Measurements from ENCODE around the gene ITGA2B.

The ITGA2B gene

DNA sequence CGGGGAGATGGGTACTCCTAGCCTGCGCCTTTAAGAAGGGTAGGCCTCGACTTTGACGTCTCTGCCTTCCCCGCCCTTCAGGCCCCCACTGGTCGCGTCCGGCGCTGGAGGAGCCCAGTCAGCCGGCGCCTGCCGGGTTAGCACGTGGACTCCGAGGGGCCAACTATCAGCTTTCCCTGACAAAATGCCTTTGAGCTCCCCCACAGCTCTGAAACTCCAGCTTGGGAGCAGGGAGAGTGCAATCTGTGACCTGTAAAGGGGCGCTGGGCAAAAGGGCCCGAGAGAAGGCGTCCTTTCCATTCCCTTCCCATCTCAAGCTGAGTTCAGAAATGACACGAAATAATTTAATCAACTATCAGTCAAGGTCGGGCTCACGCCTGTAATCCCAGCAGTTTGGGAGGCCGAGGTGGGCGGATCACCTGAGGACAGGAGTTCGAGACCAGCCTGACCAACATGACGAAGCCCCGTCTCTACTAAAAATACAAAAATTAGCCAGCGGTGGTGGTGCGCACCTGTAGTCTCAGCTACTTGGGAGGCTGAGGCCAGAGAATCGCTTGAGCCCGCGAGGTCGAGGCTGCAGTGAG, 62.5 kb downstream of the ITGA2B start:
- peaks cover 14% of the 10 kb centered on the region for H3K27me3 Mint-ChIP-seq (ENCODE audit: low read depth)
- H3K4me1 Mint-ChIP-seq = peaks cover 16% of the 10 kb centered on the region
- TF ChIP-seq, protein P1, sequence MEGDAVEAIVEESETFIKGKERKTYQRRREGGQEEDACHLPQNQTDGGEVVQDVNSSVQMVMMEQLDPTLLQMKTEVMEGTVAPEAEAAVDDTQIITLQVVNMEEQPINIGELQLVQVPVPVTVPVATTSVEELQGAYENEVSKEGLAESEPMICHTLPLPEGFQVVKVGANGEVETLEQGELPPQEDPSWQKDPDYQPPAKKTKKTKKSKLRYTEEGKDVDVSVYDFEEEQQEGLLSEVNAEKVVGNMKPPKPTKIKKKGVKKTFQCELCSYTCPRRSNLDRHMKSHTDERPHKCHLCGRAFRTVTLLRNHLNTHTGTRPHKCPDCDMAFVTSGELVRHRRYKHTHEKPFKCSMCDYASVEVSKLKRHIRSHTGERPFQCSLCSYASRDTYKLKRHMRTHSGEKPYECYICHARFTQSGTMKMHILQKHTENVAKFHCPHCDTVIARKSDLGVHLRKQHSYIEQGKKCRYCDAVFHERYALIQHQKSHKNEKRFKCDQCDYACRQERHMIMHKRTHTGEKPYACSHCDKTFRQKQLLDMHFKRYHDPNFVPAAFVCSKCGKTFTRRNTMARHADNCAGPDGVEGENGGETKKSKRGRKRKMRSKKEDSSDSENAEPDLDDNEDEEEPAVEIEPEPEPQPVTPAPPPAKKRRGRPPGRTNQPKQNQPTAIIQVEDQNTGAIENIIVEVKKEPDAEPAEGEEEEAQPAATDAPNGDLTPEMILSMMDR (IDR thresholded peaks at IDR 0.05; ENCODE audit: unreplicated experiment in 3 of 3) = no peak
- H3K27ac Mint-ChIP-seq = peak overlapping the region in 1 of 3 experiments; percentile 89
- no peaks in the 10 kb centered on the region for H3K36me3 Mint-ChIP-seq (ENCODE audit: low read depth)
- no peaks in the 10 kb centered on the region for H3K9me3 Mint-ChIP-seq
- peak overlapping the region; percentile 51 to 76 (median 75) for H3K4me3 Mint-ChIP-seq

DNA sequence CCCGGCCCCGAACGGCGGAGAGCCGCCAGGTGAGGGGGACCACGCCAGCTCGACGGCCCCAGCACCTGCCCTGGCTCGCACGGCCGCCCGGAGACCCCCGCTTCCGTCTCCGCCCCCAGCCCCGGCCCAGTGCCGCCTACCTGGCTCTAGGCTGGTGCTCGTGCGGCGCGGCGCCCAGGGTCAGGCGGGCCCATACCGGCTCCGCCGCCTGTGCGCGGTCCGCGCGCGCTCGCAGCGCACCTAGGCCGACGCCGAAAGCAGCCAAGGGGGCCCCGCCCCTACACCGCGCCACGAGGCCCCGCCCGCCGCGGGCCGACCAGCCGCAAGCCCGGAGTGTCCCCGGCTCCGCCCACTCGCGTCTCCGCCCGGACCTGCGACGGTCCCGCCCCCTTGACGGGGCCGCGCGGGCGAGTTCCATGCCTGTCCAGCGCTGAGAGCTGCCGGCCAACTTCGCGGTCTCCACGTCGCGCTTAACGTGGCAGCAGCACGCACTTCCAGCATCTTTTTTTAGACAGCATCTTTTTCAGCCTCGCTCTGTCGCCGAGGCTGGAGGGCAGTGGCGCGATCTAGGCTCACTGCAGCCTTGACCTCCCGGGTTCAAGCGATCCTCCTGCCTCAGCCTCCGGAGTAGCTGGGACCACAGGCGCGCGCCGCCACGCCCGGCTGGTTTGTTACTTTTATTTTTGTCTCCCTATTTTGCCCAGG, 64.7 kb downstream of the ITGA2B start, which contains the start of gene SLC25A39:
SLC25A39 (minus strand) TSS at position 253 of the 705 bp plus-strand sequence. CDS start 1,261 bp downstream, outside the sequence.
- H3K27me3 Mint-ChIP-seq (ENCODE audit: low read depth) = peaks cover 15% of the 10 kb centered on the region
- peaks cover under 1% of the 10 kb centered on the region for H3K36me3 Mint-ChIP-seq (ENCODE audit: low read depth)
- H3K27ac Mint-ChIP-seq = peak within 1 kb of the TSS; percentile 35 to 90 (median 58)
- H3K4me3 Mint-ChIP-seq = peak within 1 kb of the TSS; percentile 88 to 92 (median 92)
- H3K4me1 Mint-ChIP-seq = peaks cover 9% of the 10 kb centered on the region
- TF ChIP-seq, protein P1 (IDR thresholded peaks at IDR 0.05; ENCODE audit: unreplicated experiment in 3 of 3) = no peak
- H3K9me3 Mint-ChIP-seq = no peaks in the 10 kb centered on the region

DNA sequence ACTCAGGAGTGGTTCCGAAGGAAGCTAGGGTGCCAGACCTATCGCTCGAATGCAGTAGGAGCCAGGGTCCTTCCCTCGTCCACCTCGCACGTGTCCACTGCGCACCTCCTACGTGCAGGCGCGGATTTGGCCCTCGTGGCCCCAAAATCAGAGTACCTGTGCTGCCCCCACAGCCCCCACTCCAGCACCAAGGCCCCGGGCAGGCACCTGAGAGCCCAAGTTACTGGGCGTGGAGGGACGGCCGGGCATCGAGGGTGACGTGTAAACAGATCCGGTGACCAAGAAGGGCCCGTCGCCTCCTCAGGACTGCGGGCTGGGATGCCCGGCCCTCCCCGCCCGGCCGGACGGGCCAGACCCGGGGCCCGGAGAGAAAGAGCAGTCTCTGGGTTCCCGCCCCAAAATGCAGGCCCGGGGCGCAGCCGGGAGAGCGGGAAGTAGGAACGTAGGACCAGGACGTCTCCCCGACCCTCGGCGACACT, 65.3 kb downstream of the ITGA2B start:
- Mint-ChIP-seq H3K9me3 (no peaks in the 10 kb centered on the region), H3K4me1 (peaks cover 9% of the 10 kb centered on the region), H3K36me3 (ENCODE audit: low read depth) (peaks cover 5% of the 10 kb centered on the region), H3K27me3 (ENCODE audit: low read depth) (peaks cover 21% of the 10 kb centered on the region), H3K27ac (no peak overlapping the region), H3K4me3 (peak overlapping the region; percentile 87 to 90 (median 88))
- TF ChIP-seq, protein P1 (IDR thresholded peaks at IDR 0.05; ENCODE audit: unreplicated experiment in 3 of 3) = no peak

DNA sequence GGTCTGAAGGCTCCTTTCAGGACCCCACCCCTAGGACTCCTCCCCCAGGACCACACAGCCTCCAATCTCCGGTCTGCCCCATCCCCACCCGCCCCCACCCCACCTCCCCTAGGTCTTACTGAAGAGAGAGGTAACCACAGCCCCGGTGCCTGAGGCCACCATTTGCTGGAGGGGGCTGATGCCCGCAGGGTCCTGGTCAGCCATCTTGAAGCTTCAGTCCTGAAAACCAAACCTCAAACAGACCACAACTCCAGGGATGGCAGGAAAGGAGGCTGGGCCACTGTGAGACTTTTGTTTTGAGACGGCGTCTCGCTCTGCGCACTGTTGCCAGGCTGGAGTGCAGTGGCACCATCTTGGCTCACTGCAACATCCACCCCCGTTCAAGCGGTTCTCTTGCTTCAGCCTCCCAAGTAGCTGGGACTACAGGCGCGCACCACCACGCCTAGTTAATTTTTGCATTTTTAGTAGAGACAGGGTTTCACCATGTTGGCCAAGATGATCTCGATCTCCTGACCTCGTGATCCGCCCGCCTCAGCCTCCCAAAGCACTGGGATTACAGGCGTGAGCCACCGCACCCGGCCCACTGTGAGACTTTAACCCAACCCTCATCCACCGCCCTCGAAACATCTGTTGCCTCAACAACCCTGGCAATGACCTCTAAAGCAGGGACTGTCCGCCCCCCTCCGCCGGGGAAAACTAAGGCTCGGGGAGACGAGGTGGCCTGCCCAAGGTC, 65.9 kb downstream of the ITGA2B start:
- Mint-ChIP-seq H3K36me3 (ENCODE audit: low read depth) (peaks cover 5% of the 10 kb centered on the region), H3K4me1 (peaks cover 9% of the 10 kb centered on the region), H3K4me3 (peak overlapping the region; percentile 87 to 90 (median 88)), H3K27me3 (ENCODE audit: low read depth) (peaks cover 27% of the 10 kb centered on the region), H3K9me3 (no peaks in the 10 kb centered on the region), H3K27ac (no peak overlapping the region)
- TF ChIP-seq, protein P1 (IDR thresholded peaks at IDR 0.05; ENCODE audit: unreplicated experiment in 3 of 3) = no peak

DNA sequence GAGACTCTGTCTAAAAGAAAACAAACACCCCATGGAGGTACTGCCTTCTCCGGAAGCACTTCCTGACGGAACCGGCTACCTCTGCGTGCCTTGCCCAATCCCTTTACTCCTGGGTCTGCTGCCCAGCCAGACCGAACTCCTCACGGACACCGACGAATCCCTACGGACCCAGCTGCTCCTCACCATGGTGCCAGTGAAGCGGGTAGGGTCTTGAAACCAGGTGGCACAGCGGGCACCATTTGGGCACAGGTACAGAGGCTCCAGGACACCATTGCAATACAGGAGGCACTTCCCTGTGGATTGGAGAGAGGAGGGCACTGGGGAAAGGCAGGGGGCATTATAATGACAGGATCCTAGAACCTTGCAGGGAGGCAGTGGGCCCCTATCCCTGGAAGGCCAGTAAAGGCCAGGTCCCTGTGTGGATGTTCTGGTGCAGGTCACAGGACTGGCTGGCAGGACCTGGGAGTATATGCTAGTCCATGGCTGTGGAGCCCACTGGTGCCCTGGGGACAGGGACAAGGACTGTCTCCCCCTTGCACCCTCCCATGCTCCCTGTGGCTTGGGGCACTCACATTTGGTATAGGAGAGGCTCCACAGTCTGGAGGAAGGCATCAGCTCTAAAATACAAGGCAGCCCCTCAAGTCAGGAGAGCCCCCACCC, 67.1 kb downstream of the ITGA2B start:
- TF ChIP-seq, protein P1 (IDR thresholded peaks at IDR 0.05; ENCODE audit: unreplicated experiment in 3 of 3) = no peak
- Mint-ChIP-seq H3K4me1 (peaks cover 9% of the 10 kb centered on the region), H3K4me3 (peak overlapping the region; percentile 55 to 75 (median 69)), H3K9me3 (peaks cover 3% of the 10 kb centered on the region), H3K27me3 (ENCODE audit: low read depth) (peaks cover 31% of the 10 kb centered on the region), H3K27ac (no peak overlapping the region), H3K36me3 (ENCODE audit: low read depth) (peaks cover 5% of the 10 kb centered on the region)
